H9 (cell line): Measurements from ENCODE around the gene DPF3. TPM values are rescaled to one million over a fixed set of nuclear protein-coding genes. Genes with fewer than 3 reads are reported as not detected.

Experiments
- DNase-seq: peaks from one replicate; pipeline ENCODE4 v3.0.0-alpha.2; 2017
- H2AFZ ChIP-seq: one replicate; pipeline ENCODE4 v1.6.1; 2013; ENCODE audit warnings: mild to moderate bottlenecking, low read length, control low read depth, moderate library complexity
- H2AK5ac ChIP-seq: 2 replicates; pipeline ENCODE4 v1.6.1; 2013; ENCODE audit warnings: low read length, control low read depth, mixed read lengths; ENCODE audit not compliant: insufficient read length
- H2BK120ac ChIP-seq: one replicate; pipeline ENCODE4 v1.6.1; 2013; ENCODE audit warnings: low read depth, mild to moderate bottlenecking, low read length, control low read depth, inconsistent platforms; ENCODE audit not compliant: poor library complexity, severe bottlenecking
- H2BK12ac ChIP-seq: 2 replicates; pipeline ENCODE4 v1.6.1; 2013; ENCODE audit warnings: low read length, control low read depth, mixed read lengths, low read depth; ENCODE audit not compliant: insufficient read length
- H2BK15ac ChIP-seq: 2 replicates; pipeline ENCODE4 v1.6.1; 2013; ENCODE audit warnings: low read depth, low read length, control low read depth
- H2BK20ac ChIP-seq: one replicate; pipeline ENCODE4 v1.6.1; 2013; ENCODE audit warnings: low read depth, mild to moderate bottlenecking, low read length, control low read depth, inconsistent platforms; ENCODE audit not compliant: poor library complexity, severe bottlenecking
- H2BK5ac ChIP-seq: 2 replicates; pipeline ENCODE4 v1.6.1; 2013; ENCODE audit warnings: low read length, control low read depth, mixed read lengths; ENCODE audit not compliant: insufficient read length
- H3K14ac ChIP-seq: 2 replicates; pipeline ENCODE4 v1.6.1; 2013; ENCODE audit warnings: low read length, control low read depth; ENCODE audit not compliant: insufficient read depth
- H3K18ac ChIP-seq: 2 replicates; pipeline ENCODE4 v1.6.1; 2013; ENCODE audit warnings: low read depth, mild to moderate bottlenecking, mixed read lengths, low read length, control low read depth; ENCODE audit not compliant: insufficient read length
- H3K23ac ChIP-seq: 2 replicates; pipeline ENCODE4 v1.6.1; 2013; ENCODE audit warnings: low read length, control low read depth, mixed read lengths, low read depth; ENCODE audit not compliant: insufficient read length
- H3K23me2 ChIP-seq: 2 replicates; pipeline ENCODE4 v1.6.1; 2013; ENCODE audit warnings: low read depth, mild to moderate bottlenecking, mixed read lengths, low read length, control low read depth; ENCODE audit not compliant: insufficient read length, poor library complexity, severe bottlenecking
- H3K27ac ChIP-seq: 2 replicates; pipeline ENCODE4 v1.5.1; 2013; ENCODE audit warnings: low read length, control low read depth, mixed read lengths, low read depth; ENCODE audit not compliant: insufficient read length
- H3K27me3 ChIP-seq: 2 replicates; pipeline ENCODE4 v1.6.1; 2013; ENCODE audit warnings: low read length, control low read depth, inconsistent platforms; ENCODE audit not compliant: insufficient read depth
- H3K4ac ChIP-seq: 2 replicates; pipeline ENCODE4 v1.6.1; 2013; ENCODE audit warnings: low read depth, mild to moderate bottlenecking, control low read depth, inconsistent platforms, low read length, moderate library complexity
- H3K4me1 ChIP-seq: 2 replicates; pipeline ENCODE4 v1.6.1; 2013; ENCODE audit warnings: low read length, control low read depth, inconsistent platforms; ENCODE audit not compliant: insufficient read depth
- H3K4me2 ChIP-seq: 2 replicates; pipeline ENCODE4 v1.6.1; 2013; ENCODE audit warnings: low read length, control low read depth, mixed read lengths; ENCODE audit not compliant: insufficient read length, insufficient read depth
- H3K56ac ChIP-seq: 2 replicates; pipeline ENCODE4 v1.6.1; 2013; ENCODE audit warnings: low read depth, mild to moderate bottlenecking, mixed read lengths, low read length, control low read depth; ENCODE audit not compliant: insufficient read length
- H3K79me1 ChIP-seq: 2 replicates; pipeline ENCODE4 v1.6.1; 2013; ENCODE audit warnings: low read depth, mild to moderate bottlenecking, moderate library complexity, low read length, control low read depth, inconsistent platforms; ENCODE audit not compliant: insufficient read depth, poor library complexity, severe bottlenecking
- H3K79me2 ChIP-seq: 2 replicates; pipeline ENCODE4 v1.6.1; 2013; ENCODE audit warnings: low read length, control low read depth, inconsistent platforms; ENCODE audit not compliant: insufficient read depth
- H3K9ac ChIP-seq: 2 replicates; pipeline ENCODE4 v1.6.1; 2013; ENCODE audit warnings: low read length, control low read depth, mixed read lengths; ENCODE audit not compliant: insufficient read length; ENCODE audit errors: extremely low read depth
- H3K9me3 ChIP-seq: one replicate; pipeline ENCODE4 v1.6.1; 2013; ENCODE audit warnings: low read depth, low read length, inconsistent platforms; ENCODE audit not compliant: control insufficient read depth
- H3T11ph ChIP-seq: one replicate; pipeline ENCODE4 v1.6.1; 2013; ENCODE audit warnings: mild to moderate bottlenecking, low read length, control low read depth, inconsistent platforms
- H4K20me1 ChIP-seq: one replicate; pipeline ENCODE4 v1.6.1; 2013; ENCODE audit not compliant: control insufficient read depth, insufficient read length, insufficient read depth
- H4K5ac ChIP-seq: 2 replicates; pipeline ENCODE4 v1.6.1; 2013; ENCODE audit warnings: low read depth, mild to moderate bottlenecking, mixed read lengths, low read length, control low read depth; ENCODE audit not compliant: insufficient read length
- H4K8ac ChIP-seq: replicated peaks from 2 replicates; pipeline ENCODE4 v1.6.1; 2013; ENCODE audit warnings: low read length, control low read depth, mixed read lengths, low read depth; ENCODE audit not compliant: insufficient read length
- H4K91ac ChIP-seq: 2 replicates; pipeline ENCODE4 v1.6.1; 2013; ENCODE audit warnings: low read depth, mild to moderate bottlenecking, moderate library complexity, mixed read lengths, low read length, control low read depth; ENCODE audit not compliant: insufficient read length
- H3K27ac Mint-ChIP-seq, 3 experiments: 2 replicates in 2 of 3; 3 replicates in 1 of 3; pipeline ENCODE4 v1.8.0; 2020 to 2021; ENCODE audit warnings: mixed read lengths in 3 of 3, mild to moderate bottlenecking in 1 of 3, moderate library complexity in 1 of 3
- H3K27me3 Mint-ChIP-seq: 2 replicates; pipeline ENCODE4 v1.8.0; 2021; ENCODE audit warnings: low read depth, mild to moderate bottlenecking, moderate library complexity, mixed read lengths
- H3K36me3 Mint-ChIP-seq, 3 experiments: 2 replicates in 2 of 3; 3 replicates in 1 of 3; pipeline ENCODE4 v1.8.0; 2020 to 2021; ENCODE audit warnings: low read depth in 3 of 3, mixed read lengths in 3 of 3; ENCODE audit not compliant: insufficient read depth in 1 of 3
- H3K4me1 Mint-ChIP-seq, 2 experiments: 2 replicates each; pipeline ENCODE4 v1.8.0; 2020; ENCODE audit warnings: mixed read lengths in 2 of 2
- H3K4me3 Mint-ChIP-seq, 2 experiments: 2 replicates in 1 of 2; 3 replicates in 1 of 2; pipeline ENCODE4 v1.8.0; 2020 to 2021; ENCODE audit warnings: mild to moderate bottlenecking in 2 of 2, mixed read lengths in 2 of 2, moderate library complexity in 1 of 2
- H3K9me3 Mint-ChIP-seq, 2 experiments: 2 replicates in 1 of 2; 3 replicates in 1 of 2; pipeline ENCODE4 v1.8.0; 2020; ENCODE audit warnings: mild to moderate bottlenecking in 2 of 2, mixed read lengths in 2 of 2, moderate library complexity in 1 of 2
- whole genome bisulfite sequencing: extraction: QIAGEN DNeasy Blood & Tissue Kit; methylation state at CpG from one replicate; pipeline ENCODE4 v1.1.7; 2013; ENCODE audit warnings: missing lambda C conversion rate, low lambda C conversion rate, mixed read lengths; ENCODE audit not compliant: insufficient read length; ENCODE audit errors: extremely low coverage; 5-methylcytosine and 5-hydroxymethylcytosine counted together
- total RNA-seq: library from RNA; stranded (reverse); gene quantifications from 2 replicates; pipeline ENCODE4 v1.2.1, GENCODE V29; 2021
- TF ChIP-seq, protein P1 (sequence below): fragments of 200-600 bp; sonication (generic); conservative IDR thresholded peaks from 3 replicates; pipeline ENCODE4 v1.8.0; 2021; ENCODE audit warnings: antibody characterized with exemption, mild to moderate bottlenecking

DPF3 gene
- total RNA-seq, 1 experiment from 2014 or later, result not detected

GRCh38 chr14:72828604-72829003, 65.3 kb downstream of the DPF3 start:
- Histone ChIP-seq H2BK15ac (no peak overlapping the region), H3K27ac (no peak overlapping the region), H3K79me2 (no peaks in the 10 kb centered on the region), H3K9ac (no peak overlapping the region), H2BK20ac (no peak overlapping the region), H2AFZ (no peak overlapping the region), H4K91ac (no peak overlapping the region), H3K23ac (no peak overlapping the region), H2BK12ac (no peak overlapping the region), H4K20me1 (no peaks in the 10 kb centered on the region), H3K4me2 (no peak overlapping the region), H2BK120ac (no peak overlapping the region), H3K27me3 (no peaks in the 10 kb centered on the region), H3K4me1 (no peaks in the 10 kb centered on the region; the same call in 1 of the 2 replicates), H4K8ac (no peak overlapping the region), H3K56ac (no peak overlapping the region), H3K9me3 (no peaks in the 10 kb centered on the region), H3T11ph (no peak overlapping the region), H3K79me1 (no peaks in the 10 kb centered on the region), H4K5ac (no peak overlapping the region), H3K18ac (no peak overlapping the region), H3K23me2 (no peaks in the 10 kb centered on the region), H3K14ac (no peak overlapping the region), H2AK5ac (no peak overlapping the region), H3K4ac (no peak overlapping the region), H2BK5ac (no peak overlapping the region)
- Mint-ChIP-seq H3K27me3 (peaks cover 20% of the 10 kb centered on the region), H3K27ac (no peak overlapping the region), H3K36me3 (no peaks in the 10 kb centered on the region), H3K4me3 (no peak overlapping the region), H3K9me3 (no peaks in the 10 kb centered on the region; a peak in 1 of 5 replicates), H3K4me1 (peaks cover 17 to 24% of the 10 kb centered on the region in 2 experiments; a peak in 3 of 4 replicates)
- no peak for DNase-seq
- WGBS, result no CpG with 5 or more reads among the region's 5 CpGs
- TF ChIP-seq, protein P1, sequence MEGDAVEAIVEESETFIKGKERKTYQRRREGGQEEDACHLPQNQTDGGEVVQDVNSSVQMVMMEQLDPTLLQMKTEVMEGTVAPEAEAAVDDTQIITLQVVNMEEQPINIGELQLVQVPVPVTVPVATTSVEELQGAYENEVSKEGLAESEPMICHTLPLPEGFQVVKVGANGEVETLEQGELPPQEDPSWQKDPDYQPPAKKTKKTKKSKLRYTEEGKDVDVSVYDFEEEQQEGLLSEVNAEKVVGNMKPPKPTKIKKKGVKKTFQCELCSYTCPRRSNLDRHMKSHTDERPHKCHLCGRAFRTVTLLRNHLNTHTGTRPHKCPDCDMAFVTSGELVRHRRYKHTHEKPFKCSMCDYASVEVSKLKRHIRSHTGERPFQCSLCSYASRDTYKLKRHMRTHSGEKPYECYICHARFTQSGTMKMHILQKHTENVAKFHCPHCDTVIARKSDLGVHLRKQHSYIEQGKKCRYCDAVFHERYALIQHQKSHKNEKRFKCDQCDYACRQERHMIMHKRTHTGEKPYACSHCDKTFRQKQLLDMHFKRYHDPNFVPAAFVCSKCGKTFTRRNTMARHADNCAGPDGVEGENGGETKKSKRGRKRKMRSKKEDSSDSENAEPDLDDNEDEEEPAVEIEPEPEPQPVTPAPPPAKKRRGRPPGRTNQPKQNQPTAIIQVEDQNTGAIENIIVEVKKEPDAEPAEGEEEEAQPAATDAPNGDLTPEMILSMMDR, result no peak
